Lower leg skin (tissue), 3 donors: ENCODE data around the gene BTN3A1.

ENCODE experiments used
- CTCF ChIP-seq, 3 donors: fragments of 450-650 bp; IDR thresholded peaks; one replicate each; pipeline ENCODE4 v1.5.1; 2016; ENCODE audit warnings: antibody characterized with exemption in 3 of 3, mild to moderate bottlenecking in 3 of 3, moderate library complexity in 2 of 3
- POLR2A ChIP-seq, 2 donors: fragments of 450-650 bp; IDR thresholded peaks; one replicate each; pipeline ENCODE4 v1.6.1; 2016 to 2017; ENCODE audit warnings: antibody characterized with exemption in 2 of 2, mild to moderate bottlenecking in 1 of 2, moderate library complexity in 1 of 2

GRCh38 chr6:26431258-26432172 lies 29.4 kb downstream of the BTN3A1 start:
- no peak for TF ChIP-seq CTCF (IDR thresholded peaks at IDR 0.05)
- TF ChIP-seq POLR2A (IDR thresholded peaks at IDR 0.05), result no peak
